Neural cell (in vitro differentiated cells): ENCODE measurements around the gene DCAF15.

ENCODE experiments used
- CTCF ChIP-seq: fragments of 450-650 bp; IDR thresholded peaks from 2 replicates; pipeline ENCODE4 v1.5.1; 2014; ENCODE audit warnings: antibody characterized with exemption, mild to moderate bottlenecking, moderate library complexity; ENCODE audit not compliant: poor library complexity, severe bottlenecking
- EZH2 ChIP-seq: fragments of 200-600, 300-800 bp; shearing (Covaris generic), sonication (generic); IDR thresholded peaks from 2 replicates; pipeline ENCODE4 v1.6.1; 2014; ENCODE audit warnings: antibody characterized with exemption, low read length, borderline replicate concordance, mild to moderate bottlenecking; ENCODE audit not compliant: insufficient read depth, poor library complexity, severe bottlenecking
- RAD21 ChIP-seq: fragments of 450-650 bp; conservative IDR thresholded peaks from 2 replicates; pipeline ENCODE4 v1.6.1; 2014; ENCODE audit warnings: antibody characterized with exemption, mild to moderate bottlenecking, moderate library complexity
- REST ChIP-seq: IDR thresholded peaks from 2 replicates; pipeline ENCODE4 v1.6.1; 2012; ENCODE audit warnings: borderline replicate concordance
- SMC3 ChIP-seq: fragments of 450-650 bp; conservative IDR thresholded peaks from 2 replicates; pipeline ENCODE4 v1.6.1; 2014; ENCODE audit warnings: antibody characterized with exemption, mild to moderate bottlenecking, moderate library complexity; ENCODE audit not compliant: poor library complexity

DNA sequence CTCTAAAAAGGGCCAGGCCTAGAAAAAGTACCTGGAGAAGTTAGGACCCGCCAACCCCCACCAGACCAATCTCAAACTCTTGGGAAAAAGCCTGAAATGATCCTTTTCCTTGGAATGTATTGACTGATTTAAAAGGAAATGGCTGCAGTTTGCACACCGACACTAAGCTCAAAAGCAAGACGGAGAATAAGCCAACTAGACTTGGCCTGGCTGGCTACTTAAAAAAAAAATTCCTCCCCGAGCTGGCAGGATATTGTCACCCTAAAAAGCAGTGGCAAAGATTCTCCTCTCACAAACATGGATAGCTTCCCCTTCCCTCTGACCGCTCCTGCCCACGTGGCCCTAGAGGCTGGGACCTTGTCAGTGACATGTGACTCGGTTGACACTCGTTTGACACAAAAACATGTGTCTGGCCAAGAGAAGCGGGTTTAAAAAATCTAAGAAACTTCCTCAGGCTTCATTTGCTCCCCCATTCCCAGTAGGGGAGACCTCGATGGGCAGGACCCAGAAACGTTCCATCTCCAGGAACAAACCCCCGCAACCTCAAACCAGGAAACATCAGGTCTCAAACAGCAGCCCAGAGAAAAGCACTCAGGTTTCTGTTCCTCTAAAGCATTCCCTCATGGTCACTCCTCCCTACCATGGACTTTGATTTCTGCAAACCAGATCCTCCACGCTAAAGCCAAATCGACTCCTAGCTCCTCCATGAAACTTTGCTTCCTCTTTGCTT, 52.5 kb downstream of the DCAF15 start:
- TF ChIP-seq EZH2 = no peak
- no peak for TF ChIP-seq CTCF
- no peak for TF ChIP-seq REST
- no peak for TF ChIP-seq RAD21
- no peak for TF ChIP-seq SMC3
